Measurements from ENCODE around the gene RIMBP2. TPM values are rescaled to one million over a fixed set of nuclear protein-coding genes. Genes with fewer than 3 reads are reported as not detected.
"Not testable (repeated sequence)": the region's sequence is repeated elsewhere in the genome, so short reads cannot be mapped to it uniquely, and the experiment has no call there.

The RIMBP2 gene
- total RNA-seq, 1 experiment from 2014 or later: not detected

DNA sequence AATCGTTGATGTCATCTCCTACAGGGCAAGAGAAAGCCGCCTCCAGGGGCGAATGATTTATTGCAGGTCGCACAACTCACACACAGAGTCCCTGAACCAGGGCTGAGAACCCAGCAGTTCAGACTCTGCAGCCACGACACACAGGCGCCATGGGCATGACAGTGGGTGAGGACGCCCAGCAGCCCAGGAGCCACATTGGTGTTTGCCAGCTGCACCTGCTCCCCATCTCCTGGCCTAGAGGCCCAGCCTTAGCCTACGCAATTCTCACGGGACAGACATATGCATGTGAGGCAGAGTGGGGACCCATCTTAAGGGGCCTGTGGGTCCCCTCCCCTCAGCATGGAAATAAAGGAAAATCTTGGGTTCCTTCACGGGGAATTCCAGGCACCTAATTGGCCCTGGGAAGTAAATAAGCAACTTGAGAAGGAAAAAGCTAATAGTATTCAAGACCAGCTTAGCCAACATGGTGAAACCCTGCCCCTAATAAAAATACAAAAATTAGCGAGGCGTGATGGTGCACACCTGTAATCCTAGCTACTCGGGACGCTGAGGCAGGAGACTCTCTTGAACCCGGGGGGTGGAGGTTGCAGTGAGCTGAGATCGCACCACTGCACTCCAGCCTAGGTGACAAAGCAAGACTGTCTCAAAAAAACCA is 69.3 kb downstream of the RIMBP2 start:
- BruUV-seq (replicated peaks): no TSS peak
- intact Hi-C loops (cut with micrococcal nuclease; ENCODE audit: unreplicated experiment): no loop called here
- H3K27me3 ChIP-seq (replicated peaks; ENCODE audit: control insufficient read depth, insufficient read depth, low read length): no peaks in the 10 kb centered on the region
- Mint-ChIP-seq H3K9me3 (ENCODE audit: unreplicated experiment) (no peaks in the 10 kb centered on the region), H3K4me1 (ENCODE audit: low read depth, unreplicated experiment) (no peaks in the 10 kb centered on the region), H3K4me3 (ENCODE audit: unreplicated experiment) (no peak overlapping the region), H3K27me3 (ENCODE audit: insufficient read depth, unreplicated experiment) (peaks cover 15% of the 10 kb centered on the region), H3K36me3 (ENCODE audit: insufficient read depth, unreplicated experiment) (no peaks in the 10 kb centered on the region), H3K27ac (ENCODE audit: unreplicated experiment) (no peak overlapping the region)
- H3K4me1 ChIP-seq: no peaks in the 10 kb centered on the region
- no peak overlapping the region for H3K4me3 ChIP-seq (ENCODE audit: low read depth, low read length)
- H3K36me3 ChIP-seq (ENCODE audit: control insufficient read depth, insufficient read depth, low read length): no peaks in the 10 kb centered on the region
- no peaks in the 10 kb centered on the region for H3K9me3 ChIP-seq
- ChIA-PET POLR2A (no interaction called here), CTCF (no interaction called here)
- TF ChIP-seq, protein P1, sequence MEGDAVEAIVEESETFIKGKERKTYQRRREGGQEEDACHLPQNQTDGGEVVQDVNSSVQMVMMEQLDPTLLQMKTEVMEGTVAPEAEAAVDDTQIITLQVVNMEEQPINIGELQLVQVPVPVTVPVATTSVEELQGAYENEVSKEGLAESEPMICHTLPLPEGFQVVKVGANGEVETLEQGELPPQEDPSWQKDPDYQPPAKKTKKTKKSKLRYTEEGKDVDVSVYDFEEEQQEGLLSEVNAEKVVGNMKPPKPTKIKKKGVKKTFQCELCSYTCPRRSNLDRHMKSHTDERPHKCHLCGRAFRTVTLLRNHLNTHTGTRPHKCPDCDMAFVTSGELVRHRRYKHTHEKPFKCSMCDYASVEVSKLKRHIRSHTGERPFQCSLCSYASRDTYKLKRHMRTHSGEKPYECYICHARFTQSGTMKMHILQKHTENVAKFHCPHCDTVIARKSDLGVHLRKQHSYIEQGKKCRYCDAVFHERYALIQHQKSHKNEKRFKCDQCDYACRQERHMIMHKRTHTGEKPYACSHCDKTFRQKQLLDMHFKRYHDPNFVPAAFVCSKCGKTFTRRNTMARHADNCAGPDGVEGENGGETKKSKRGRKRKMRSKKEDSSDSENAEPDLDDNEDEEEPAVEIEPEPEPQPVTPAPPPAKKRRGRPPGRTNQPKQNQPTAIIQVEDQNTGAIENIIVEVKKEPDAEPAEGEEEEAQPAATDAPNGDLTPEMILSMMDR (IDR thresholded peaks at IDR 0.05; ENCODE audit: insufficient read depth in 1 of 2, low read depth in 1 of 2, low read length in 1 of 2, severe bottlenecking in 1 of 2, unreplicated experiment in 1 of 2): no peak
- DNase-seq: no peak

DNA sequence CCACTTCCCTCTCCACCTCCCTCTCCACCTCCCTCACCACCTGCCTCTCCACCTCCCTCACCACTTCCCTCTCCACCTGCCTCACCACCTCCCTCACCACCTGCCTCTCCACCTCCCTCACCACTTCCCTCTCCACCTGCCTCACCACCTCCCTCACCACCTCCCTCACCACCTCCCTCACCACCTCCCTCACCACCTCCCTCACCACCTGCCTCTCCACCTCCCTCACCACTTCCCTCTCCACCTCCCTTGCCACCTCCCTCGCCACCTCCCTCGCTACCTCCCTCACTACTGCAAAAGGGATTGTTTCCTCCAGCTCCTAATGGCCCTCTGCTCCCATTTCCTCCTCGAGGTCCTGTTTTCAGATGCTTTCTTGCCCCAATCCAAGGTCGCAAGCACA is 69.9 kb downstream of the RIMBP2 start:
- H3K36me3 Mint-ChIP-seq (ENCODE audit: insufficient read depth, unreplicated experiment); intact Hi-C loops (cut with micrococcal nuclease; ENCODE audit: unreplicated experiment); H3K36me3 ChIP-seq (ENCODE audit: control insufficient read depth, insufficient read depth, low read length); H3K4me3 Mint-ChIP-seq (ENCODE audit: unreplicated experiment); CTCF ChIA-PET; DNase-seq; H3K4me3 ChIP-seq (ENCODE audit: low read depth, low read length); H3K4me1 Mint-ChIP-seq (ENCODE audit: low read depth, unreplicated experiment); H3K27ac Mint-ChIP-seq (ENCODE audit: unreplicated experiment); H3K27me3 ChIP-seq (replicated peaks; ENCODE audit: control insufficient read depth, insufficient read depth, low read length); POLR2A ChIA-PET; H3K4me1 ChIP-seq; BruUV-seq (replicated peaks); H3K9me3 Mint-ChIP-seq (ENCODE audit: unreplicated experiment); H3K9me3 ChIP-seq: not testable (repeated sequence)
- H3K27me3 Mint-ChIP-seq (ENCODE audit: insufficient read depth, unreplicated experiment): peaks cover 15% of the 10 kb centered on the region

DNA sequence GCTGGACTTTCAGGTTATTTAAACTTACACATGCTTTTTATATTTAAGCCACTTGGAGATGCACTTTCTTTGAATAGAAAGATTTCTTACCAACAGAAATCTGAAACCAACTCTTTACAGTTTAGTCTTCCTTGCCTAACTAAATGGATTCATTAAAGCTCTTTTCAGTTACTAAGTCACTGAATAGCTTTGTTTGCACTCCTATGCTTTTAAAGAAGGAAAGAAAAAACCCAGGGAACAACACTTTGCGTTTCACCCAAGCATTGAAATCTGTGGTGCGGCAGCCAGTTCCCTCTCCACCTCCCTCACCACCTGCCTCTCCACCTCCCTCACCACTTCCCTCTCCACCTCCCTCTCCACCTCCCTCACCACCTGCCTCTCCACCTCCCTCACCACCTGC is 70.3 kb downstream of the RIMBP2 start:
- Mint-ChIP-seq H3K36me3 (ENCODE audit: insufficient read depth, unreplicated experiment) (no peaks in the 10 kb centered on the region), H3K4me1 (ENCODE audit: low read depth, unreplicated experiment) (no peaks in the 10 kb centered on the region), H3K9me3 (ENCODE audit: unreplicated experiment) (no peaks in the 10 kb centered on the region), H3K27ac (ENCODE audit: unreplicated experiment) (no peak overlapping the region), H3K4me3 (ENCODE audit: unreplicated experiment) (no peak overlapping the region), H3K27me3 (ENCODE audit: insufficient read depth, unreplicated experiment) (peaks cover 15% of the 10 kb centered on the region)
- H3K36me3 ChIP-seq (ENCODE audit: control insufficient read depth, insufficient read depth, low read length): no peaks in the 10 kb centered on the region
- no TSS peak for BruUV-seq (replicated peaks)
- TF ChIP-seq, protein P1 (IDR thresholded peaks at IDR 0.05; ENCODE audit: insufficient read depth in 1 of 2, low read depth in 1 of 2, low read length in 1 of 2, severe bottlenecking in 1 of 2, unreplicated experiment in 1 of 2): no peak
- intact Hi-C loops (cut with micrococcal nuclease; ENCODE audit: unreplicated experiment): no loop called here
- CTCF ChIA-PET: no interaction called here
- no peaks in the 10 kb centered on the region for H3K9me3 ChIP-seq
- no peaks in the 10 kb centered on the region for H3K4me1 ChIP-seq
- POLR2A ChIA-PET: no interaction called here
- H3K4me3 ChIP-seq (ENCODE audit: low read depth, low read length): no peak overlapping the region
- H3K27me3 ChIP-seq (replicated peaks; ENCODE audit: control insufficient read depth, insufficient read depth, low read length): no peaks in the 10 kb centered on the region
- no peak for DNase-seq

DNA sequence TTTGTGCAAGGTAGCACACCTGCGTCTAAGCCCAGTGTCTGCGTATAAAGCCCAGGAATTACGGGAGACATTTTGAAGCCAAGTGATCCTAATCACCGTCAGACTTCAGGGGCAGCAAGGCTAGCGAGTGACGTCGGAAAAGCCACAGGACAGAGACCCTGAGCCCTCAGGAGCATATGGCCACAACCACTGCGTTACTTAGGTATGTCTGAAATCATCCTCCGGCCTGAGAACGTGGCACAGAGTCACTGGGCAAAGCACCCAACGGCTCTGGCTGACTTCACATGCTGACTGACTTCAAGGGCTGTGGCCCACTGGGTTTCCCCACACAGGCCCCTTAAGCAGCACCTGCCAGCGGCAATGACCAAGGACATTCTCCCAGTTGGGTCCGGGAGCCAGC is 71.5 kb downstream of the RIMBP2 start:
- H3K27me3 ChIP-seq (replicated peaks; ENCODE audit: control insufficient read depth, insufficient read depth, low read length): no peaks in the 10 kb centered on the region
- H3K36me3 Mint-ChIP-seq (ENCODE audit: insufficient read depth, unreplicated experiment): no peaks in the 10 kb centered on the region
- intact Hi-C loops (cut with micrococcal nuclease; ENCODE audit: unreplicated experiment): no loop called here
- H3K4me3 ChIP-seq (ENCODE audit: low read depth, low read length): no peak overlapping the region
- H3K36me3 ChIP-seq (ENCODE audit: control insufficient read depth, insufficient read depth, low read length): no peaks in the 10 kb centered on the region
- no peak overlapping the region for H3K4me3 Mint-ChIP-seq (ENCODE audit: unreplicated experiment)
- H3K9me3 Mint-ChIP-seq (ENCODE audit: unreplicated experiment): no peaks in the 10 kb centered on the region
- H3K27me3 Mint-ChIP-seq (ENCODE audit: insufficient read depth, unreplicated experiment): peaks cover 12% of the 10 kb centered on the region
- ChIA-PET CTCF (no interaction called here), POLR2A (no interaction called here)
- H3K9me3 ChIP-seq: no peaks in the 10 kb centered on the region
- BruUV-seq (replicated peaks): no TSS peak
- TF ChIP-seq, protein P1 (IDR thresholded peaks at IDR 0.05; ENCODE audit: insufficient read depth in 1 of 2, low read depth in 1 of 2, low read length in 1 of 2, severe bottlenecking in 1 of 2, unreplicated experiment in 1 of 2): no peak
- no peaks in the 10 kb centered on the region for H3K4me1 Mint-ChIP-seq (ENCODE audit: low read depth, unreplicated experiment)
- DNase-seq: no peak
- H3K4me1 ChIP-seq: no peaks in the 10 kb centered on the region
- no peak overlapping the region for H3K27ac Mint-ChIP-seq (ENCODE audit: unreplicated experiment)

All from Caco-2 (cell line).